Measurements from ENCODE around the gene CALHM6. TPM values are rescaled to one million over a fixed set of nuclear protein-coding genes. Genes with fewer than 3 reads are reported as not detected.

CALHM6 gene
- total RNA-seq, 6 donors from 2014 or later, result 2.7 to 23.0 (median 7.1) TPM; not detected in 2

GRCh38 chr6:116429111-116429510 lies 32.1 kb upstream of the CALHM6 start:
- H3K4me1 ChIP-seq, result no peaks in the 10 kb centered on the region
- no peak for DNase-seq
- H3K9me3 ChIP-seq, result no peaks in the 10 kb centered on the region
- no peak overlapping the region for H3K4me3 ChIP-seq
- no peak for ATAC-seq (ENCODE audit: low FRiP score in 2 of 2)
- no peaks in the 10 kb centered on the region for H3K27me3 ChIP-seq
- no peak overlapping the region for H3K27ac ChIP-seq
- no peak for TF ChIP-seq POLR2AphosphoS5 (IDR thresholded peaks at IDR 0.05)
- no peak for TF ChIP-seq POLR2A (IDR thresholded peaks at IDR 0.05)
- no peak for TF ChIP-seq CTCF (IDR thresholded peaks at IDR 0.05)
- no peak for TF ChIP-seq EP300 (IDR thresholded peaks at IDR 0.05)
- WGBS, 2 donors, result 93 to 96% methylated on average over 2 of the region's 2 CpGs
- peaks cover 0 to 37% (median 2%) of the 10 kb centered on the region in 4 donors for H3K36me3 ChIP-seq

GRCh38 chr6:116430860-116431259 lies 30.3 kb upstream of the CALHM6 start:
- 88 to 92% methylated on average over 4 of the region's 4 CpGs for WGBS, 2 donors
- Histone ChIP-seq H3K27me3 (no peaks in the 10 kb centered on the region), H3K36me3 (peaks cover 0 to 42% (median 5%) of the 10 kb centered on the region in 4 donors)

GRCh38 chr6:116431964-116432595 lies 29.1 kb upstream of the CALHM6 start:
- Histone ChIP-seq H3K27me3 (no peaks in the 10 kb centered on the region), H3K4me1 (no peaks in the 10 kb centered on the region), H3K4me3 (no peak overlapping the region), H3K9me3 (no peaks in the 10 kb centered on the region), H3K36me3 (peaks cover 0 to 38% (median 5%) of the 10 kb centered on the region in 4 donors), H3K27ac (no peak overlapping the region)
- DNase-seq (no peak), ATAC-seq (ENCODE audit: low FRiP score in 2 of 2) (no peak)
- no peak for TF ChIP-seq POLR2AphosphoS5 (IDR thresholded peaks at IDR 0.05)
- TF ChIP-seq POLR2A (IDR thresholded peaks at IDR 0.05), result no peak
- TF ChIP-seq CTCF (IDR thresholded peaks at IDR 0.05), result no peak
- TF ChIP-seq EP300 (IDR thresholded peaks at IDR 0.05), result no peak

More at GRCh38 chr6:116430860-116431259, 30.3 kb upstream of the CALHM6 start:
- TF ChIP-seq EP300 (IDR thresholded peaks at IDR 0.05), result no peak
- TF ChIP-seq CTCF (IDR thresholded peaks at IDR 0.05), result no peak
- TF ChIP-seq POLR2AphosphoS5 (IDR thresholded peaks at IDR 0.05), result no peak
- TF ChIP-seq POLR2A (IDR thresholded peaks at IDR 0.05), result no peak
- ATAC-seq (ENCODE audit: low FRiP score in 2 of 2) (no peak), DNase-seq (no peak)
- no peaks in the 10 kb centered on the region for H3K4me1 ChIP-seq
- H3K9me3 ChIP-seq, result no peaks in the 10 kb centered on the region
- no peak overlapping the region for H3K4me3 ChIP-seq
- no peak overlapping the region for H3K27ac ChIP-seq

GRCh38 chr6:116433206-116433712 lies 27.9 kb upstream of the CALHM6 start:
- DNase-seq, result no peak
- H3K9me3 ChIP-seq, result no peaks in the 10 kb centered on the region
- H3K4me3 ChIP-seq, result no peak overlapping the region
- TF ChIP-seq POLR2AphosphoS5 (IDR thresholded peaks at IDR 0.05) (no peak), EP300 (IDR thresholded peaks at IDR 0.05) (no peak), CTCF (IDR thresholded peaks at IDR 0.05) (no peak), POLR2A (IDR thresholded peaks at IDR 0.05) (no peak)
- no peaks in the 10 kb centered on the region for H3K4me1 ChIP-seq
- no peak for ATAC-seq (ENCODE audit: low FRiP score in 2 of 2)
- H3K27ac ChIP-seq, result no peak overlapping the region
- H3K27me3 ChIP-seq, result no peaks in the 10 kb centered on the region
- WGBS, 2 donors, result 93 to 98% methylated on average over 4 of the region's 4 CpGs
- peaks cover 0 to 26% (median 5%) of the 10 kb centered on the region in 4 donors for H3K36me3 ChIP-seq
